HUDEP-2 (cell line): ENCODE measurements around the gene MLF1.
"Not testable (repeated sequence)": the region's sequence is repeated elsewhere in the genome, so short reads cannot be mapped to it uniquely, and the experiment has no call there.

Experiments
- DNase-seq, 76 experiments: peaks; one replicate each; lab custom pipeline; 2025; ENCODE audit not compliant: unreplicated experiment in 76 of 76; lab: John Stamatoyannopoulos, UW

Gene MLF1

GRCh38 chr3:158570999-158571702 lies at the start of gene MLF1:
Gene MLF1, plus strand, starts transcription at chr3:158571194. Its CDS starts 107 bp downstream, at chr3:158571301.
- peak; percentile 7 to 97 (median 90) for DNase-seq

DNA sequence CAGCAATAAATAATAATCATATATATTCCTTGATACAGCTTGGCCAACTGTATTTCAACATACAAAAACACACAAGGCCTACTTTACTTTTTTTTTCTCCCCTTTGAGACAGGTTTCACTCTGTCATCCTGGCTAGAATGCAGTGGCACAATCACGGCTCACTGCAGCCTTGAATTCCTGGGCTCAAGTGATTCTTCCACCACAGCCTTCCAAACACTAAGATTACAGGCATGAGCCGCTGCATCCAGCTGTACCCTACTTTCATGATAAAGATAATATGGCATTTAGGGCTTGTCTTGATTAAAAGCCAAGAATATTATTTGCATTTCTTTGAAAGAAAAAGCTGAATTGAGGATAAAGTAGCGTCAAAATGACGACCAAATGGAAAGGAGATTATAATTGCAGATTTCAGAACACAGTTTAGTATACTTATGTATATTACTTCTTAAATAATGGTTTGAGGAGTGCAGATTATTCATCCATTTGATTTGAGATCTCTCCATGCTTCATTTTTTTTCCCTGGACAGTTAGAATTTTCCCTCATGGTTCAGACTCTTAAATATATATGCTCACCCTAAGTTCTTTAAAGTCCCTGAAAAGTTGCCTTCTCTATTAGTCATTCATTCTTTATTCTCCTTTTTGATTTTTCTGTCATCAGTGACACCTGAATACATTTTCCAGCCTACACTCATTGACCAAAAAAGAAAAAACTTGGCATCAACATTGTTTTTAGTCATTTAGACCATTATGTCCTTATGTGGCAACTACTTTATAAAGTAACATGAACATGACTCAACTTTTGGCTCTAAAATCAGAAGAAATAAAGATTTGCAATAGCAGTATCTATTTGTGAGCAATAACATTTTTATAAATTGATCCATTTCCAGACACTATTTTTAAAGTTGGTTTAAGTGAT lies 48.5 kb upstream of the MLF1 start:
- DNase-seq = no peak

GRCh38 chr3:158528076-158528674 lies 42.8 kb upstream of the MLF1 start:
- DNase-seq = no peak

- no peak for DNase-seq
Observed at GRCh38 chr3:158531334-158531733, 39.7 kb upstream of the MLF1 start.

- peak in 33 of 76 experiments; percentile 0 to 63 (median 21) for DNase-seq
Observed at GRCh38 chr3:158532099-158532734, 38.8 kb upstream of the MLF1 start.

DNA sequence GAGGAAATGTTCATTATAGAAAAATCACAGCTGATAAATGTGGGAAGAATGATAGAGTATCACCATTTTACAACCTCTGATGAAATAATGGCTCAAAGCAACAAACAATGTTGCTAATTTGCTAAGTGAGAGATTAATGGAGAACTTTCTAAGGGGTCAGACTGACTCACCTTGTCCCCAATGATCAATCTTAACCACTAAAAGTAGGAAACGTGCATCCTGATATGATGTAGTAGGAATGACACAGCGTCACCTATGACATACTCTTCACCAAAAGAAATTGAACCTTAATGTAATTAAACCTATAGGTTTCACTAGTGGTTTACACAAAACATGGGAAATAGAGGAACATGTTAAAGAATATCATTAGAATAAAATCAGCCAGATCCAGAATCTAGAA lies 35.1 kb upstream of the MLF1 start:
- DNase-seq = no peak

- peak in 51 of 76 experiments; percentile 0 to 62 (median 27) for DNase-seq
Observed at GRCh38 chr3:158539414-158540014, 31.5 kb upstream of the MLF1 start.

DNA sequence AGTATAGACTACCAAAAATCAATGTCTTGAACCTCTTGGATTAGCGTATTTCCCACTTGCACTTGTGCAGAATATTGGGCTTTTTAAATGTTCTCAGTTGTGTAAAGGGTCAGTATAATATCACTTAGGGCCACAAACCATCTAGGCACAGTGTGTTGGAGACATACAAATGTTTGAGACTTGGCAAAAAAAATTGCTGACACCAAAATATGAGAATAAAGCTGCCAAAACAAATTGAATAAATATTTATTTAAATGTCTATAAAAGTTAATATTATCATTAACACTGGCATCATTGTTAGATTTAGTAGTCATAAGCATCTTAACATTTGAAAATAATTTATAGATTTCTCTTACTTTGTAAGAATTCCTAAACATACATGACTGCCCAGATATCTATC lies 30.9 kb upstream of the MLF1 start:
- no peak for DNase-seq

GRCh38 chr3:158548691-158549090 lies 22.3 kb upstream of the MLF1 start:
- DNase-seq = no peak

GRCh38 chr3:158549938-158550337 lies 21.1 kb upstream of the MLF1 start:
- not testable (repeated sequence) for DNase-seq

DNA sequence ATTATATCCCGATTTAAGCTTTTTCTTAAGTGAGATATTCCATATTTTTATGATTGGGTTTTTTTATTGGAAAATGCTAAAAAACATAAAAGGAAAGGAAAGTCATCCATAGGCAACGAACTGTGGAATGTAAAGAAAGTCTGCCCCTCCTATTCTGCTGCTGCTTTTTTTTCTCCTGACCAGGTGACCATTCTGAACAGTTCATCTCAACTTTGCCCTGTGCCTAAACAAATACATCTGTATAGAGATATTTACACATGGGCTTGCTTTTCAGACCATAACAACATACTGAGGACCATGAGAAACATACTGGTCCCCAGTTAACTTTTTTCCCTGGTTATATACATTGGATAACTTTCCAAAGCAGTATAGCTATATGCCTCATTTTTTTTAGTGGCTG lies 18.9 kb upstream of the MLF1 start:
- DNase-seq = no peak

GRCh38 chr3:158559504-158559903 lies 11.5 kb upstream of the MLF1 start:
- no peak for DNase-seq

DNA sequence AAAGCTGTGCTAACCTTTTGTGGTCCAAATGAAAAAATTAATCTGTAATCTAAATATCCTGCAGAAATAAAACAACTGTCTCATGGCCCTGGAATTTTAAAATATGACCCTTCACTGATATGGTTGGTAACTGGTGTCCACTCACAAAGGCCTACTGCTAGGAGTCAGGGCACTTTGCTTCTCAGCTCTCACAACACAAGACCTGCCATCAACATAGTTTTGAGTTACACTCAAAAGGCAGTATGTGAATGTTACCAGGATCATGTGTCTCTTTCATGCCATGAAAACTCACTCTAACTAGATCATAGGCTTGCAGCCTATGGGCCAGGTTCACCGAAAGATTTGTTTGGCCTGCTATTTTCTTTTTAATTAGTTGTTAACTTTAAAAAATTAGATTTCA lies 10.0 kb upstream of the MLF1 start:
- no peak for DNase-seq

GRCh38 chr3:158562674-158563073 lies 8.3 kb upstream of the MLF1 start:
- DNase-seq = no peak

GRCh38 chr3:158563076-158563475 lies 7.9 kb upstream of the MLF1 start:
- DNase-seq = no peak

- no peak for DNase-seq
Observed at GRCh38 chr3:158565076-158565475, 5.9 kb upstream of the MLF1 start.

GRCh38 chr3:158568784-158569183 lies 2.2 kb upstream of the MLF1 start:
- no peak for DNase-seq

- peak in 24 of 76 experiments; percentile 1 to 42 (median 8) for DNase-seq
Observed at GRCh38 chr3:158569794-158570193, 1.2 kb upstream of the MLF1 start.

DNA sequence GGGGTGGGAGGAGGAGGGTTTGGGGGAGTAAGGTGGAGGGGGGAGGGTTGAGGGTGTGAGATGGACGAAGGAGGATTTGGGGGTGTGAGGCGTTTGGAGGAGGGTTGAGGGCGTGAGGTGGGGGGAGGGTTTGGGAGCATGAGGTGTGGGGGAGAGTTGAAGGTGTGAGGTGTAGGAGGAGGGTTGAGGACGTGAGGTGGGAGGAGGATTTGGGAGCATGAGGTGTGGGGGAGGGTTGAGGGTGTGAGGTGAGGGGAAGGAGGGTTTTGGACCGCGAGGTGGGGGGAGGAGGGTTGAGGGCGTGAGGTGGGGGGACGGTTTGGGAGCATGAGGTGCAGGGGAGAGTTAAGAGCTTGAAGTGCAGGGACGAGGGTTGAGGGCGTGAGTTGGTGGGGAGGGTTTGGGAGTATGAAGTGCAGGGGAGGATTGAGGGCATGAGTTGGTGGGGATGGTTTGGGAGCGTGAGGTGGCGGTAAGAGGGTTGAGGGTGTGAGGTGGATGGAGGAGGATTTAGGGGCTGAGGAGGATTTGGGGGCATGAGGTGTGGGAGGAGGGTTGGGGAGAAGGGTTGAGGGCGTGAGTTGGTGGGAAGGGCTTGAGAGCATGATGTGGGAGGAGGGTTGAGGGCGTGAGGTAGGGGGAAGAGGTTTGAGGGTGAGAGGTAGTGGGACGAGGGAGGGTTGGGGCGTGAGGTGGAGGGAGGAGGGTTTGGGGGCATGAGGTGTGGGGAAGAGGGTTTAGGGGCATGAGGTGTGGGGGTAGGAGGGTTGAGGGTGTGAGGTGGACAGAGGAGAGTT lies 1.2 kb downstream of the MLF1 start:
- DNase-seq = no peak

DNA sequence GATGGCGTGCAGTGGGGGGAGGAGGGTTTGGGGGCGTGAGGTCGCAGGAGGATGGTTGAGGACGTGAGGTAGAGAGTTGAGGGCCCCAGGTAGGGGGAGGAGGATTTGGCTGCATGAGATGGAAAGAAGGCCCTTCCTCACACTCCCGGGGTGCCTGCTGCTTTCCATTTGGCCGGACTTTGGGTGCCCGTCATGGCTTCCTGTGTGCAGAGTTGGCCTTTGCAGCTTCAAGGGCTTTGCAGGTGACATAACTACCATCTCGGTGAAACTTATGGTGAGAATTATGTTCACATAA lies 1.7 kb downstream of the MLF1 start:
- DNase-seq = no peak
